Lower lobe of right lung (tissue), 2 donors: ENCODE measurements around the gene PDGFB. TPM values are rescaled to one million over a fixed set of nuclear protein-coding genes. Genes with fewer than 3 reads are reported as not detected.

ENCODE experiments used
- ATAC-seq, 2 donors: fragments of 200-7000 bp; cut with Tn5 transposase; one replicate each; pipeline ENCODE4 v1.9.1; 2020 to 2022; ENCODE audit warnings: mild to moderate bottlenecking in 2 of 2, moderate library complexity in 2 of 2
- DNase-seq: peaks from one replicate; pipeline ENCODE4 v3.0.0-alpha.2; 2020
- H3K27ac ChIP-seq: fragments of 200-600 bp; one replicate; pipeline ENCODE4 v1.8.0; 2022
- H3K27me3 ChIP-seq: fragments of 200-600 bp; one replicate; pipeline ENCODE4 v1.8.0; 2022; ENCODE audit warnings: low read depth
- H3K36me3 ChIP-seq: fragments of 200-600 bp; one replicate; pipeline ENCODE4 v1.8.0; 2022; ENCODE audit warnings: mild to moderate bottlenecking
- H3K4me1 ChIP-seq: fragments of 200-600 bp; one replicate; pipeline ENCODE4 v1.8.0; 2022
- H3K4me3 ChIP-seq: fragments of 200-600 bp; one replicate; pipeline ENCODE4 v1.8.0; 2022; ENCODE audit warnings: mild to moderate bottlenecking
- H3K9me3 ChIP-seq: fragments of 200-600 bp; one replicate; pipeline ENCODE4 v1.8.0; 2022
- CTCF ChIP-seq: fragments of 200-600 bp; IDR thresholded peaks from one replicate; pipeline ENCODE4 v1.8.0; 2022; ENCODE audit warnings: antibody characterized with exemption, mild to moderate bottlenecking
- intact Hi-C: fragments of 100-400 bp; cut with DNase I; formaldehyde crosslinking; loops from one replicate; pipeline ENCODE4 v1.11.0; 2022
- total RNA-seq: library from RNA; stranded (reverse); fragmentation: NEBNext Ultra II Directional; extraction: Animal tissue kit (Norgen Biotek cat#: 25700); gene quantifications from one replicate; pipeline ENCODE4 v1.2.1, GENCODE V29; 2021
- donor health status: DM: no; HTN: yes; CAD: no; lungs with severe emphysema.

The PDGFB gene
- total RNA-seq, 1 donor from 2014 or later = 30.5 TPM

GRCh38 chr22:39214383-39215069 is 30.3 kb downstream of the PDGFB start:
- Histone ChIP-seq H3K9me3 (no peaks in the 10 kb centered on the region), H3K36me3 (no peaks in the 10 kb centered on the region), H3K4me1 (no peaks in the 10 kb centered on the region), H3K4me3 (no peak overlapping the region), H3K27me3 (no peaks in the 10 kb centered on the region), H3K27ac (peak overlapping the region; percentile 6)
- intact Hi-C loops = no loop called here
- no peak for TF ChIP-seq CTCF
- ATAC-seq = peak; percentile 71 to 76
- DNase-seq = peak; percentile 28

GRCh38 chr22:39214006-39214382 is 30.8 kb downstream of the PDGFB start:
- no peaks in the 10 kb centered on the region for H3K9me3 ChIP-seq

GRCh38 chr22:39212721-39213376 is 31.9 kb downstream of the PDGFB start:
- H3K4me1 ChIP-seq = no peaks in the 10 kb centered on the region
- no peak for TF ChIP-seq CTCF
- ATAC-seq (peak in 1 of 2 donors; percentile 29), DNase-seq (peak; percentile 12)
- intact Hi-C loops = no loop called here
- H3K9me3 ChIP-seq = no peaks in the 10 kb centered on the region
- no peaks in the 10 kb centered on the region for H3K27me3 ChIP-seq
- no peak overlapping the region for H3K4me3 ChIP-seq
- no peak overlapping the region for H3K27ac ChIP-seq
- H3K36me3 ChIP-seq = no peaks in the 10 kb centered on the region

More at GRCh38 chr22:39214006-39214382, 30.8 kb downstream of the PDGFB start:
- TF ChIP-seq CTCF = no peak
- H3K4me1 ChIP-seq = no peaks in the 10 kb centered on the region
- no peaks in the 10 kb centered on the region for H3K27me3 ChIP-seq
- DNase-seq = peak; percentile 6
- no peaks in the 10 kb centered on the region for H3K36me3 ChIP-seq
- no peak overlapping the region for H3K4me3 ChIP-seq
- no peak overlapping the region for H3K27ac ChIP-seq
- ATAC-seq = no peak
- intact Hi-C loops = no loop called here

- Histone ChIP-seq H3K27me3 (no peaks in the 10 kb centered on the region), H3K4me3 (no peak overlapping the region), H3K4me1 (no peaks in the 10 kb centered on the region), H3K27ac (no peak overlapping the region), H3K36me3 (no peaks in the 10 kb centered on the region), H3K9me3 (no peaks in the 10 kb centered on the region)
- DNase-seq = peak; percentile 32
- no peak for TF ChIP-seq CTCF
- ATAC-seq = no peak
- intact Hi-C loops = no loop called here
These were observed 35.0 kb downstream of the PDGFB start for GRCh38 chr22:39209756-39210155.

GRCh38 chr22:39208013-39208680 is 36.6 kb downstream of the PDGFB start:
- no peaks in the 10 kb centered on the region for H3K27me3 ChIP-seq
- H3K4me3 ChIP-seq = no peak overlapping the region
- H3K4me1 ChIP-seq = peaks cover 1% of the 10 kb centered on the region
- H3K9me3 ChIP-seq = no peaks in the 10 kb centered on the region
- intact Hi-C loops = no loop called here
- H3K27ac ChIP-seq = no peak overlapping the region
- DNase-seq (peak; percentile 24), ATAC-seq (no peak)
- TF ChIP-seq CTCF = no peak
- H3K36me3 ChIP-seq = no peaks in the 10 kb centered on the region
